Measurements from ENCODE around the gene ATP7B.

- TF ChIP-seq, protein P1, sequence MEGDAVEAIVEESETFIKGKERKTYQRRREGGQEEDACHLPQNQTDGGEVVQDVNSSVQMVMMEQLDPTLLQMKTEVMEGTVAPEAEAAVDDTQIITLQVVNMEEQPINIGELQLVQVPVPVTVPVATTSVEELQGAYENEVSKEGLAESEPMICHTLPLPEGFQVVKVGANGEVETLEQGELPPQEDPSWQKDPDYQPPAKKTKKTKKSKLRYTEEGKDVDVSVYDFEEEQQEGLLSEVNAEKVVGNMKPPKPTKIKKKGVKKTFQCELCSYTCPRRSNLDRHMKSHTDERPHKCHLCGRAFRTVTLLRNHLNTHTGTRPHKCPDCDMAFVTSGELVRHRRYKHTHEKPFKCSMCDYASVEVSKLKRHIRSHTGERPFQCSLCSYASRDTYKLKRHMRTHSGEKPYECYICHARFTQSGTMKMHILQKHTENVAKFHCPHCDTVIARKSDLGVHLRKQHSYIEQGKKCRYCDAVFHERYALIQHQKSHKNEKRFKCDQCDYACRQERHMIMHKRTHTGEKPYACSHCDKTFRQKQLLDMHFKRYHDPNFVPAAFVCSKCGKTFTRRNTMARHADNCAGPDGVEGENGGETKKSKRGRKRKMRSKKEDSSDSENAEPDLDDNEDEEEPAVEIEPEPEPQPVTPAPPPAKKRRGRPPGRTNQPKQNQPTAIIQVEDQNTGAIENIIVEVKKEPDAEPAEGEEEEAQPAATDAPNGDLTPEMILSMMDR (conservative IDR thresholded peaks at IDR 0.05 in 1 of 2, IDR thresholded peaks at IDR 0.05 in 1 of 2; ENCODE audit: low read depth in 1 of 2, low read length in 2 of 2): no peak
- TF ChIP-seq EZH2 (IDR thresholded peaks at IDR 0.05; ENCODE audit: low read length, missing control alignments): no peak
These were observed 36.2 kb upstream of the ATP7B start for GRCh38 chr13:52047463-52047862.
